BLaER1 treated with 17β-estradiol and CSF1 and Interleukin-3, amounts not matched to agents 10 nM and 100 nM (cell line): ENCODE measurements around the gene CACNA2D3.
A peak's percentile ranks its signal among the peaks of the same experiment; 100 is the strongest.

ENCODE experiments used
- H3K27ac ChIP-seq, 11 experiments: shearing (Covaris generic); formaldehyde crosslinking; 2 replicates each; pipeline ENCODE4 v1.8.1; 2022
- H3K27me3 ChIP-seq, 11 experiments: shearing (Covaris generic); formaldehyde crosslinking; 2 replicates each; pipeline ENCODE4 v1.8.1; 2022
- H3K36me3 ChIP-seq, 11 experiments: shearing (Covaris generic); formaldehyde crosslinking; 2 replicates each; pipeline ENCODE4 v1.8.1; 2022
- H3K4me1 ChIP-seq, 10 experiments: shearing (Covaris generic); formaldehyde crosslinking; 2 replicates each; pipeline ENCODE4 v1.8.1; 2022
- H3K4me2 ChIP-seq, 11 experiments: shearing (Covaris generic); formaldehyde crosslinking; 2 replicates each; pipeline ENCODE4 v1.8.1; 2022
- H3K4me3 ChIP-seq, 10 experiments: shearing (Covaris generic); formaldehyde crosslinking; 2 replicates each; pipeline ENCODE4 v1.8.1; 2022
- H3K9ac ChIP-seq, 11 experiments: shearing (Covaris generic); formaldehyde crosslinking; 2 replicates each; pipeline ENCODE4 v1.8.1; 2022
- H3K9me3 ChIP-seq, 11 experiments: shearing (Covaris generic); formaldehyde crosslinking; replicated peaks in 1 of 11; 2 replicates each; pipeline ENCODE4 v1.8.1; 2022
- H4K20me1 ChIP-seq, 11 experiments: shearing (Covaris generic); formaldehyde crosslinking; 2 replicates each; pipeline ENCODE4 v1.8.1; 2022
- Cebpa-rat ChIP-seq, 11 experiments: shearing (Covaris generic); IDR thresholded peaks; 2 replicates each; pipeline ENCODE4 v1.8.1; 2022

Gene CACNA2D3

GRCh38 chr3:54982807-54983206 is 860.5 kb downstream of the CACNA2D3 start:
- Histone ChIP-seq H3K9ac (no peak overlapping the region), H3K4me3 (no peak overlapping the region), H3K4me1 (peaks cover 0 to 32% (median 11%) of the 10 kb centered on the region in 10 experiments; a peak in 17 of 20 replicates)

DNA sequence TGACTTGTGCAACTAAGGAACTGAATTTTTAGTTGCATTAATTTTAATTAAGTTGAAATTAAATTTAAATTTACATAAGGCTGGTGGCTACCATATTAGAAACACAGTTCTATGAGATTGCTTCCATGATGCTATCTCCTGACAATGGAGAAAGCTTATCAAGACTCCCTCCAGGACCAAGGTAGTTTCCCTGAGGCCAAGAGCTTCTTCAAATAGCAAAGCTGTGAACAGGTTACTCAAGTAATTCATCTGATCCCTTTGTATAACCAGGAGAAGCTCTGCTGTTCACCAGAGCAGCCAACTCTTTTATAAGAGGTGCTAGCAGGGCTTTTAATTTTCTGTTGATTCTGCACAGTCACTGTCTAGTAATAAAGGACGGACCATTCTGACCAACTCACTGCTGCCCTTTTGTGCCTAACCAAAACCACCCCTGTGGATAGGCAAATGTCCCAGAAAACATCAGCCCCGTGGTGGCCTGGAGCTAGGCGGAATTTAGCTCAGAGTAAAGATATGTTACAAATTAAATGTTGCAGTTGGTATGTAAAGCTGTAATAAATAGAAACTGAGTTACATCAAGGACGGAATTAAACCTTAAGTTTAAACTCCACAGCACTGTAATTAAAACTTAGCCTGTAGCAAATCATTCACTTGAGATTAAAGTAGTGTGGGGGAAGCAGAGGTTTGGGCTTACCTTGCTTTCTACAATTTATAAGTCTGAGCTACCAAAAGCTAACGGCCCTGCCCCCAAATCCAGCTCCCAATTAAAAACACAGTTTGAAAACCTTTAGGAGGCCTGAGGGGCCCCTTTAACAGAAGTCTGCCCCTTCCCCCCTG is 861.1 kb downstream of the CACNA2D3 start:
- Histone ChIP-seq H3K36me3 (no peaks in the 10 kb centered on the region), H3K4me1 (peaks cover 0 to 39% (median 12%) of the 10 kb centered on the region in 10 experiments; a peak in 17 of 20 replicates), H3K27ac (no peak overlapping the region), H3K27me3 (no peaks in the 10 kb centered on the region), H3K9ac (no peak overlapping the region), H3K9me3 (peaks cover 0 to 10% (median 4%) of the 10 kb centered on the region in 11 experiments; a peak in 8 of 22 replicates), H3K4me2 (no peak overlapping the region), H3K4me3 (no peak overlapping the region), H4K20me1 (no peaks in the 10 kb centered on the region)
- no peak for TF ChIP-seq Cebpa-rat (IDR thresholded peaks at IDR 0.05)

More at GRCh38 chr3:54982807-54983206, 860.5 kb downstream of the CACNA2D3 start:
- Histone ChIP-seq H3K27me3 (no peaks in the 10 kb centered on the region), H4K20me1 (no peaks in the 10 kb centered on the region), H3K36me3 (no peaks in the 10 kb centered on the region), H3K4me2 (no peak overlapping the region), H3K9me3 (peaks cover 0 to 10% (median 7%) of the 10 kb centered on the region in 11 experiments; a peak in 8 of 22 replicates), H3K27ac (no peak overlapping the region)
- TF ChIP-seq Cebpa-rat (IDR thresholded peaks at IDR 0.05): no peak

GRCh38 chr3:54985856-54986255 is 863.5 kb downstream of the CACNA2D3 start:
- Histone ChIP-seq H3K4me3 (peak overlapping the region in 2 of 10 experiments; percentile 23 to 24; a peak in 1 of 20 replicates), H3K4me2 (peak overlapping the region in 9 of 11 experiments; percentile 29 to 91 (median 80); a peak in 18 of 22 replicates), H3K27me3 (no peaks in the 10 kb centered on the region), H3K27ac (peak overlapping the region in 4 of 11 experiments; percentile 0 to 44 (median 36); a peak in 6 of 22 replicates), H3K9ac (no peak overlapping the region), H3K36me3 (no peaks in the 10 kb centered on the region), H3K9me3 (no peaks in the 10 kb centered on the region), H3K4me1 (peaks cover 0 to 55% (median 14%) of the 10 kb centered on the region in 10 experiments; a peak in 17 of 20 replicates), H4K20me1 (no peaks in the 10 kb centered on the region)
- TF ChIP-seq Cebpa-rat (IDR thresholded peaks at IDR 0.05): no peak

- H4K20me1 ChIP-seq: no peaks in the 10 kb centered on the region
- H3K4me1 ChIP-seq: peaks cover 0 to 55% (median 14%) of the 10 kb centered on the region in 10 experiments; a peak in 17 of 20 replicates
- H3K9ac ChIP-seq: no peak overlapping the region
- no peaks in the 10 kb centered on the region for H3K36me3 ChIP-seq
- no peak for TF ChIP-seq Cebpa-rat (IDR thresholded peaks at IDR 0.05)
- H3K27me3 ChIP-seq: no peaks in the 10 kb centered on the region
- H3K27ac ChIP-seq: peak overlapping the region in 4 of 11 experiments; percentile 0 to 44 (median 36); a peak in 6 of 22 replicates
- H3K4me3 ChIP-seq: peak overlapping the region in 2 of 10 experiments; percentile 23 to 24; a peak in 1 of 20 replicates
- peak overlapping the region in 9 of 11 experiments; percentile 29 to 91 (median 80); a peak in 18 of 22 replicates for H3K4me2 ChIP-seq
- no peaks in the 10 kb centered on the region for H3K9me3 ChIP-seq
Measured at GRCh38 chr3:54986294-54986693, 863.9 kb downstream of the CACNA2D3 start.

DNA sequence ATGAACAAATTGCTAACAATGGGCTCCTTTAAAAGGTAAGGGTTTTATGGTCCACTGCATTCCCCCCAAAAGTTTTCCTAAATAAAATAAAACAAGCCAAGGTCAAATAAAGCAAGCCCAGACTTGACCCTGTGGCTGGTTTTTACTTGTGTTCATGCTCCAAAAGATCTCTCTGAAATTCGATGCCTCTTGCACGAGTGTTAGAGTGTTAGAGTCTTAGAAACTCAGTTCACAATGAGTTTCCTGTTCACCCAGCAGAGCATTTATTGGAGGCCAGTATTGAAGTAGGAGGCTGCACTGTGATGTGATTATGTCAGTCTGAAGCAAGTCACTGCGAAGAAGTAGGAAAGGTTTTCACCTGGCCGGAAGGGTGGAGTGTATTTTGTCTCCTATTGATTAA is 865.4 kb downstream of the CACNA2D3 start:
- Histone ChIP-seq H3K27me3 (no peaks in the 10 kb centered on the region), H3K36me3 (no peaks in the 10 kb centered on the region), H3K9ac (no peak overlapping the region), H4K20me1 (no peaks in the 10 kb centered on the region), H3K27ac (no peak overlapping the region), H3K4me1 (peaks cover 0 to 55% (median 14%) of the 10 kb centered on the region in 10 experiments; a peak in 17 of 20 replicates), H3K4me3 (no peak overlapping the region), H3K4me2 (peak overlapping the region in 3 of 11 experiments; percentile 63 to 81 (median 78); a peak in 6 of 22 replicates), H3K9me3 (no peaks in the 10 kb centered on the region)
- no peak for TF ChIP-seq Cebpa-rat (IDR thresholded peaks at IDR 0.05)

DNA sequence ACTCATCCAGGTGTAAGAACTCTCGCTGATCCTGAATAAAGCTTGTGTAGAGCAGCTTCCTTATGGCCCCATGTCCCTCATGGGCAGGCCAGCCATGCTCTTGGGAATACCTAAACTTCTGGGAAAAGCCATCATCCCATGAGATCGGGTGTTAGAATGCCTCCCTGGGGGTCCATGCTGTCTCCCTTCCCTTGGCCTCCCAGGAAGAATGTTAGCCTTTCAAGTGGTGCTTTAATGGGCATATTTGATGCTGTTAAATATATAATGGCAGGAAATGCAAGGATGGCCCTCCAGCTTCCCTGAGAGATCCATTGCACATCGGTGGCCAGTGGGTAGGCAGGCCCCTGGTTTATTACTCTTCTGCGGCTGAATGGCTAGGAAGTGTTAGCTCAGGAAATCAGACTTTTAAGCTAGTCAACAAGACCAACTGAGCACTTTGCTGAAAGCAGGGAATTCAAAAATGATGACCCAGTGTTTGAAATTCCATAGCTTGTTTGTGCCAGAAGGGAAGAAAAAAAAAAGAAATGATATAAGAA is 866.0 kb downstream of the CACNA2D3 start:
- Histone ChIP-seq H3K4me1 (peaks cover 0 to 55% (median 14%) of the 10 kb centered on the region in 10 experiments; a peak in 17 of 20 replicates), H3K4me3 (no peak overlapping the region), H3K4me2 (peak overlapping the region in 5 of 11 experiments; percentile 35 to 81 (median 63); a peak in 8 of 22 replicates), H3K9ac (no peak overlapping the region), H3K9me3 (no peaks in the 10 kb centered on the region), H3K27me3 (no peaks in the 10 kb centered on the region), H3K27ac (no peak overlapping the region), H3K36me3 (no peaks in the 10 kb centered on the region), H4K20me1 (no peaks in the 10 kb centered on the region)
- no peak for TF ChIP-seq Cebpa-rat (IDR thresholded peaks at IDR 0.05)

GRCh38 chr3:54988838-54989630 is 866.7 kb downstream of the CACNA2D3 start:
- H3K9me3 ChIP-seq: no peaks in the 10 kb centered on the region
- H3K27me3 ChIP-seq: no peaks in the 10 kb centered on the region
- no peak for TF ChIP-seq Cebpa-rat (IDR thresholded peaks at IDR 0.05)
- peak overlapping the region in 5 of 11 experiments; percentile 35 to 81 (median 63); a peak in 8 of 22 replicates for H3K4me2 ChIP-seq
- peaks cover 0 to 55% (median 14%) of the 10 kb centered on the region in 10 experiments; a peak in 17 of 20 replicates for H3K4me1 ChIP-seq
- H3K36me3 ChIP-seq: no peaks in the 10 kb centered on the region
- H3K27ac ChIP-seq: no peak overlapping the region
- H3K4me3 ChIP-seq: no peak overlapping the region
- H3K9ac ChIP-seq: no peak overlapping the region
- no peaks in the 10 kb centered on the region for H4K20me1 ChIP-seq

DNA sequence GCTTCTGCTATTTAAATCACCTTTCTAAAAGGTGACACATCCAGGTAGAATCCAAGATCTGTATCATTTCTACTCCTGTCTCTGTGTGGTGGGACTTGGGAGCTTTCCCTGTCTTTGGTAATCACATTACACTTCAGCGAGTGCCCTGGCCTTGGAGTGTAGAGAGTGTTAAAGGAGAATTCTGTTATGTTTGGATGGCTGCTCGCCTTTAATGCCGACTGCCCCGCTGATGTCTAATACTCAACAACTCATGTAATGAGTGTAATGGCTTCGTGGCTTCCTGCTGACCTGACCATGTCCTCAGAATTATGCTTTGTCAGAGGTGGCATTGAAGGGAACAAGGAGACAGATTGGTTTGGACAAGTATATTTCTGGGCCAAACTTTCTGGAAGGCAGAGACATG is 871.8 kb downstream of the CACNA2D3 start:
- Histone ChIP-seq H3K9ac (no peak overlapping the region), H3K9me3 (no peaks in the 10 kb centered on the region), H3K27ac (no peak overlapping the region), H3K4me3 (no peak overlapping the region), H3K4me1 (peaks cover 0 to 9% (median 0%) of the 10 kb centered on the region in 10 experiments; a peak in 6 of 20 replicates), H4K20me1 (no peaks in the 10 kb centered on the region), H3K27me3 (no peaks in the 10 kb centered on the region), H3K4me2 (no peak overlapping the region), H3K36me3 (no peaks in the 10 kb centered on the region)
- no peak for TF ChIP-seq Cebpa-rat (IDR thresholded peaks at IDR 0.05)
